HG03097 (cell line): Measurements from ENCODE around the gene HNRNPC.
"Not testable (repeated sequence)": the region's sequence is repeated elsewhere in the genome, so short reads cannot be mapped to it uniquely, and the experiment has no call there.

Experiments used
- ATAC-seq: cut with Tn5 transposase; IDR thresholded peaks from one replicate; pipeline ENCODE4 v1.9.1; 2021; ENCODE audit not compliant: unreplicated experiment, low FRiP score

The HNRNPC gene

DNA sequence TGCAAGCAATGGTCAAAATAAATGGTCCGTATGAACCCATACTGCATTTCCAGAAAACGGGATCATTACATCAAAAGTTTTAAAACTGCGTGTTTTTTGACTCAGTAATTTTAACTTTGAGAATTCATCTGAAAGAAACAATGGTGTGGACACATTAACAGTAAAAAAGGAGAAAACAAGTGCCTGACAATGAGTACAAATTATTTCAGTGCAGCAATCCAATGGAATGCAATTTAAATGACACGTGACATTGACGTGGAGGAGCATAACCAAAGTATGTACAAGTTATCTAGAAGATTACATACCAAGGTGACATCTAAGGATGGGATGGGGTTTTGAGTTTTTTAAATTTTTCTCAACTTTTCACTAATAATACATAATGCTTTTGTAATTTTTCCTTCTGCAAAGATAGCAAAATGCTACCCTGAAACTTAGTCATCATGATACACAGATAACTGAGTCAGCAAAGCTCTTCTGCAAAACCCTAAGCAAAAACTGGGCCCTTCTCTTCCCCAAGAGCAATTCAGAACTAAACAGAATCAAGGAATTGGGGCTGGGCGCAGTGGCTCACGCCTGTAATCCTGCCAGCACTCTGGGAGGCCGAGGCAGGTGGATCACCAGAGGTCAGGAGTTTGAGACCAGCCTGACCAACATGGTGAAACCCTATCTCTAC, 20.4 kb downstream of the HNRNPC start:
- ATAC-seq = no peak

DNA sequence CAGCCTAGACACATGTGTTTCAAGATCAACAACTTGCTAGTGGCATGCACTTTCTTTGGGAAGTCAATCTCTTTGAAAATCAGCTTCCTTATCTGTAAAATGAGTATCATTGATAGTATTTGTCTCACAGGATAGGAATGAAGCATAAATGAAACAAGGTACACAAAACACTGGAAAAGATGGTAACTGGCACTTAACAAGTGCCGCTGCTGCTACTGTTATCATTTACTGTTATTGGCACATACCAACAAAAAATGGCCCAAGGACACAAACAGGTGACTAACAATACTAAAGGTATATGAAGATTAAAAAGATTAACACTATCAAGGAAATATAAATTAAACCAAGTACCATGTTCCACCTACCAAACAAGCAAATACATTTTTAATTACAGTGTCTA, 20.9 kb downstream of the HNRNPC start:
- no peak for ATAC-seq

DNA sequence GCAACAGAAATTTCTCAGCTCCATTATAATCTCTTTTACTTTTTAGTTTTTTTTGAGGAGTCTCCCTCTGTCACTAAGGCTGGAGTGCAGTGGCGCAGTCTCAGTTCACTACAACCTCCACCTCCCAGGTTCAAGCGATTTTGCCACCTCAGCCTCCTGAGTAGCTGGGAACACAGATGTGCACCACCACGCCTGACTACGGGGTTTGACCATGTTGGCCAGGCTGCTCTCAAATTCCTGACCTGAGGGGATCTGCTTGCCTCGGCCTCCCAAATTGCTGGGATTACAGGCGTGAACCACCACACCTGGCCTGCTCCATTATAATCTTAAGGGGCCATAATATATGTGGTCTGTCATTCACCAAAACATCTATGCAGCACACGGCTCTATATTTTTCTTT, 23.4 kb downstream of the HNRNPC start:
- ATAC-seq = no peak

DNA sequence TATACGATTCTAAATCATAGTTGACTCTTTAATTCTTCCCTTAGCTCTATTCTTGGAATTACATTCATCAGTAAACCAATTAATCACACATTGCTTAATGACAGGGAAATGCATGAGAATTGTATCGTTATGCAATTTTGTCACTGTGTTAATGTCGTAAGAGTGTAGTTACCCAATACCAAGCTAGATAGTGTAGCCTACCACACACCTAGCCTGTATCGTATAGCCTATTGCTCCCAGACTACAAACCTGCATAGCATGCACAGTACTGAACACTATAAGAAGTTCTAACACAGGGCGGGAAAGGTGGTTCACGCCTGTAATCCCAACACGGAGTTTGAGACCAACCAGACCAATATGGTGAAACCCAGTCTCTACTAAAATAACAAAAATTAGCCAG, 24.7 kb downstream of the HNRNPC start:
- no peak for ATAC-seq

DNA sequence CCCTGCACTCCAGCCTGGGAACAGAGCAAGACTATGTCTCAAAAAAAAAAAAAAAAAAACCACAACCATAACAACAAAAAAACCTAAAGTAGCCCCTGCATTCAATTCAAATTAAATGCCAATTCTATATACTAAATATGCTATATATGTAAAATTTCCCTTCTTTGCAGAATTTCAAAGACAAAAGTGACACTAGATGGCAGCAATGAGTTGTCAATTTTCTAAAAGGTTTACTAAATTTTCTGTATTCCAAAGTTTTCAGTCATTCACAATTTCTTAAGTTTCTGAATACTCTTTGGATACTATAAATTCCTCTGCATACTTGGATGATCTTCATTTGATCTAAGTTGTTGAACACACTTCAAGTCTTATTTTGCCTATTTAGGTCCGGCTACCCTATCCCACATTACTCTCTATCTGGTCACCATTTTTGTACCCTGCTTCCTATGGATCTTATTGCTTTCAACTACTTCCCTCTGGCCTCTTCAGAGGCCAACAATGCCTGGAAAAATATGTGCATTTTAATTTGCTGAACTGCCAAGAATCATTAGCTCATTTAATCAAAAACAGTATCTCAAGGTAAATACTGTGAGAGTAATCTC, 27.9 kb downstream of the HNRNPC start:
- no peak for ATAC-seq

DNA sequence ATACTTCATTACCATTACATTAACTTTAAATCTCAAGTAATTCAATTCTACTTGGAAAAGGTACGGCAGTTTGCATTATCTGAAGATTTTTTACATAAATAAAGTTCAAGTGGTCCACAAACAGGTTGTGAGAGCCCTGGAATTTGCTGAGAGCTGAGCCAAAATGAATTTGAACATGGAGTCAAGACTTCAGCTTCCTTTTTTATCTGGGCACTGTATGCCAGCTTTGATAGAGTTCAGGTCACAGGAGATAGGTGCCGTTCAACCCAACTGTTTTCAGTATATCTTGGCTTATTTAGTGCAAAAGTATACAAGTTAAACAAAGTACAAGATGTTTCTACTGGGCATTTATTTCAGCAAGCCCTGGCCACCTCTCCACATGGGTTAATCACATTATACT, 28.8 kb downstream of the HNRNPC start:
- ATAC-seq = no peak

DNA sequence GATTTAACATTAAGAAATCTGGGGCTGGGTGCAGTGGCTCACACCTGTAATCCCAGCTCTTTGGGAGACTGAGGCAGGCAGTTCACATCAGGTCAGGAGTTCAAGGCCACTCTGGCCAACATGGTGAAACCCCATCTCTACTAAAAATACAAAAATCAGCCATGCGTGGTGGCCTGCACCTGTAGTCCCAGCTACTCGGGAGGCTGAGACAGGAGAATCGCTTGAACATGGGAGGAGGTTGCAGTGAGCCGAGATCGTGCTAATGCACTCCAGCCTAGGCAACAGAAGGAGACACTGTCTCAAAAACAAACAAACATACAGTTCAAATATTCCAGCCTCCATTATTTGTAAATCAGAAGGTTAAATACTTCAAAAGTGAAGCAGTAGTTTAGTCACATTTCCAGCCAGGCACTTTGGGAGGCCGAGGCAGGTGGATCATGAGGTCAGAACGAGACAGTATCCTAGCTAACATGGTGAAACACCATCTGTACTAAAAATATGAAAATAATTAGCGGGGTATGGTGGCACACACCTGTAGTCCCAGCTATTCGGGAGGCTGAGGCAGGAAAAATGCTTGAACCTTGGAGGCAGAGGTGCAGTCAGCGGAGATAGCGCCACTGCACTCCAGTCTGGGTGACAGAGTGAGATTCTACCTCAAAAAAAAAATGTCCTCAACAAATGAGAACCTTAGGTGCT, 30.3 kb downstream of the HNRNPC start:
- ATAC-seq = no peak

DNA sequence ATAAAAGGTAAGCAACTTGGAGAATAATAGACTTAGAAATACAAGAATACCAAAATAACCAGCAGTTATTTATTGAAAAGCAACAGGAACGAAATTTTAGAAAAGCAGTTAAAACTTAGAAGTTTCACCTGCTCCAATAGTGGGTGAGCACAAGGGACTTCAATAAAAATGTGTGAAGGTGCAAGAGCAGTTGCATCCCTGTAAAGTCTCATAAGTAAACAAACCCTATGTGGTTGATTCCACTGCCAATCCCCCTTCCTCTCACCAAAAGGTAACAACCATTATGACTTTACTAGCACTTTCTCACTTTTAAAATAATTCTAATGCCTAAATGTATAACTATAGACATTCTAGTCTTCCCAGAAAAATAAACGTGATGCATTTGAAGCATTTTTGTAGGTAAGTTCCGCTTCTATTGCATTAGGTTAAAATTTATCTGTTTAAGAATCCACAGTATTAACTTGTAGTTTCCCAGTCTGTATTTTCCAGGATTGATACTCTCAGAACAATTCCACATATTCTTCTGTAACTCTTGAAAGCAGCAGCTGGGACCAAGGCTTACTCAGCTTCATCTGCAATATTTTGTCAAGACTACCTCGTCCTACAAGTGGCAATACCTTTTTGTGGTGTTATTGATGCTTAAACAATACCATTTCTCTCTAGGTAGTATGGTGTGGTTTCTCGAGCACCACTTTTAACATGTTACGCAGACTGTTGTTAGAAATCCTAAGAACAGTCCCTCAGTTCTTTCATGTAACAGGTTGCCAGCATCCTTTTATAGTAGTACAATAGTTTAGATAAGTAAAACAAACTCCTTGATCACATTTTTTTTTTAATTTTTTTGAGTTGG, 32.1 kb downstream of the HNRNPC start:
- ATAC-seq = no peak

DNA sequence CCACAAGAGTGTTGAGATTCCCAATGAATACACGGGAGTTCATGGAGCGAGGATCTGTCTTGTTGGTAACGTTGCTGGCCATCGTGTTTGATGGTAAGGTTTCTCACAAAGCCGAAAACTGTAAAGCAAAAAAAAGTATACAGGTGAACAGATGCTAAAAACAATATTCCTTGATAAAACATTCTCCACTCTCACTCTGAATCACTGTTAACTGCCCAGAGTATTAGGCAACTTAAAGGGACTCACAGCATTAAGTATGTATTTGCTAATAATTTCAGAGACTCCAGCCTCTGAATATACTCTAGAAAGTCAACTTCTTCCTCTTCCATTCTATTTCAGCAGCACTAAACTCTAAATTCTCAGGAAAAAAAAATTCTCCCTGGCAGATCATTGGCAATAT, 35.1 kb downstream of the HNRNPC start:
- no peak for ATAC-seq

DNA sequence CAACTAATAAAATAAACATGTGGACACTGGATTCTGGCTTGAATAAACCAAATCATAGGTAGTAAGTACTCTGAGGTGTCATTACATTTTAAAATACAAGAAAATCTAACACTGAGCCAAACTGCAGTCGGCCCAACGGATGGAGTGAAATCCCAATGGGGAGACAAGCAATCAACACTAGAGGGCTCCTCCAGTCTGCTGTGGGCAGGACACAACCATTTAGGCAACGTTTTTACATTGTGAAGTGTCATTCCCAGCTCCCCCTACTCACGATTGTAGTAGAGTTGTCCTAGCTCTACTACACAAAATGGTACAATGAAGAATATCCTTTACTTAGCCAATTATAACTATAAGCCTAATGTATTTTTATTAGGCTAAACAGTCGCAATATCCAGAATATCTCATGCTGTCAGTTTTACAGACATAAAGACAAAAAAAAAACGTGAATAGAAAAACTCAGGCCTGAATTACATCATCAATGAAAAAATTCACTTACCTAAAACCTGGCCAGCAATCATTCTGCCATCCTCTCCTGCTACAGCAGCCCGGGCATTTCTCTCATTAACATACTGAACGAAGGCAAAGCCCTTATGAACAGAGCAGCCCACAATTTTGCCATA, 35.7 kb downstream of the HNRNPC start:
- no peak for ATAC-seq

DNA sequence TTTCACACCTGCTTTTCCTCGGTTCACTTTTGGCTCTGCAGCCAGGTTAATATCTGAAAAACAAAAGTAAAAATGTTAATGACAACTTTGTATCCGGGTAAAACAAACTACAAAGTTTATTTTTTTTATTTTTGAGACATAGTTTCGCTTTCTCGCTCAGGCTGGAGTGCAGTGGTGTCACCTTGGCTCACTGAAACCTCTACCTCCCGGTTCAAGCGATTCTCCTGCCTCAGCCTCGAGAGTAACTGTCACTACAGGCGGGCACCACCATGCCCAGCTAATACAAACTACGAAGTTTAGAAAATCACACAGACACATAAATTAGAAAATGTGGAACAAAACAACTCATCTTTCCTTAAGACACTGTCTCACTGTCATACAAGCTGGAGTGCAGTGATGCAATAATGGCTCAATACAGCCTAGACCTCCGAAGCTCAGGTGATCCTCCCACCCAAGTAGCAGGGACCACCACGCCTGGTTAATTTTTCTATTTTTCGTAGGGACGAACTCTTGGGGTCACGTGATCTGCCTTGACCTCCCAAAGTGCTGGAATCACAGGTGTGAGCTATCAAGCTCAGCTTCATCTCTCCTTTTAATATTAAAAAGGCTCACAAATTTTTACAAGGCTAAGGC, 38.1 kb downstream of the HNRNPC start:
- no peak for ATAC-seq

DNA sequence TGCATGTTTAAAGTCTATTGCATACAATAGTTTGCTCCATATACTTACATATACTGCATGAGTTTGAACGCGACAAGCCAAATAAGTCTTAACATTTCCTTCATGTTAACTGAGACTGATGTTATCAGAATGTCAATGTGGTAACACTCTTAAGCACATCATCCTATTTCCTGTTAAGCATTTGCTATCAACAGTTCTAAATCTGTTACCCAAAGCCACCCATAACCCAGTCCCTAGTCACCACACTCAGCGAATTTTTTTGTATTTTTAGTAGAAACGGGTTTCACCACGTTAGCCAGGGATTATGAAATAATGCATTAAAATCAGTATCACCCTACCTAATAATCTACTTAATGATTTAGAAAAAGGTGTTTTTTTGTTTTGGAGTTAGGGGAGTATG, 39.4 kb downstream of the HNRNPC start:
- no peak for ATAC-seq

DNA sequence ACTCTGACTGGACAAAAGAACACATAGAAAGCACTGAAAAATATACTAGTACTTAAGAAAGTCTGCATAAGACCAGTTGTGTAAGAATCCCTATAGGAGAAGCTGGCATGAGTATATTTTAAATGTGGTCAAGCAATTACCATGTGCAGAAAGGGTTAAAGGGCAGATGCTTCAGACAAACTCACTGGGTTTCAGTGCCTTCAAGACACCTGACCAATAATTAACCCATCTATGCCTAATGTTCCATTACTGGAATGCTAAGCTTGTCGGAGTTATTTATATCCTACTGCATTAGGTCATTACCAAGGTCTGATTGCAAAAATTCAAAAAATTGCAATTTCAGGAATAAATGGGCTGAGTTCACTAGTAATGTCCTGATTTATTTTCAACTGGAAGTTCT, 41.3 kb downstream of the HNRNPC start:
- no peak for ATAC-seq

DNA sequence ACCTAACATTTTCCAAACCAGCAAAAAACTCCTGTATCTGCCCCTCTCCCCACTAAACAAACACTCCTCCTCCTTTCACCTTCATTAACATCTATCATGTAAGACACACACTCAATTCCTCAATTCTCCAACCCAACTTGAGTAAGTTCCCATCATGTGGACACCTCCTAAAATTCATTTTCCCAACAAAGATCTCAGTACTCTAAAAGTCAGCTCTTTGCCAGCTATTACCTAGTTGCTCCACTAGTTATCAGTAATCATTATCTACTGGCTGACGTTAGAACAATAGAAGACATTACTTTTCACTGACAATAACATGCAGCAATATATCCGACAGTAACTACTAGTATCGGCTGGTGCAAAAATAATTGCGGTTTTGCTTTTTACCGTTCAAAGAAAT, 42.1 kb downstream of the HNRNPC start:
- no peak for ATAC-seq

DNA sequence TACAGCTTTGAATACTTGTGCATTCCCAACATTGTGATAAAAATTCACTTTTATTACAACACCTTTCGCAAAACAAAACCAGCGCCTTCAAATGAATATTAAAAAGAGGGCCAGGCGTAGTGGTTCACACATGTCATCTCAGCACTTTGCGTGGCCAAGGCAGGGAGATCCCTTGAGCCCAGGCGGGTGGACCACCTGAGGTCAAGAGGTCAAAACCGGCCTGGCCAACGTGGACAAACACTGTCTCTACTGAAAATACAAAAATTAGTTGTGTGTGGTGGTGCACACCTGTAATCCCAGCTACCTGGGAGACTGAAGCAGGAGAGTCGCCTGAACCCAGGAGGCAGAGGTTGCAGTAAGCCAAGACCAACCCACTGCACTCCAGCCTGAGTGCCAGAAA, 42.8 kb downstream of the HNRNPC start:
- ATAC-seq = no peak

DNA sequence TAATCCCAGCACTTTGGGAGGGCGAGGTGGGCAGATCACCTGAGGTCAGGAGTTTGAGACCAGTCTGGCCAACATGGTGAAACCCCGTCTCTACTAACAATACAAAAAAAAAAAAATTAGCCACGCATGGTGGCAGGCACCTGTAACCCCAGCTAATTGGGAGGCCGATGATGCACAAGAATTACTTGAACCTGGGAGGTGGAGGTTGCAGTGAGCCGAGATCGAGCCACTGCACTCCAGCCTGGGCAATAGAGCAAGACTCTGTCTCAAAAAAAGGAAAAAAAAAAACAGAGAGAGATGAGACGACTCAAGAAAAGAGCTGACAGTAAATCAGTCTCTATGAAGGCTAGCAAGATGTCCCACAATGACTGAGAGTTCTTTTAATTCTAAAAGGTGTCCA, 44.1 kb downstream of the HNRNPC start:
- ATAC-seq = not testable (repeated sequence)

DNA sequence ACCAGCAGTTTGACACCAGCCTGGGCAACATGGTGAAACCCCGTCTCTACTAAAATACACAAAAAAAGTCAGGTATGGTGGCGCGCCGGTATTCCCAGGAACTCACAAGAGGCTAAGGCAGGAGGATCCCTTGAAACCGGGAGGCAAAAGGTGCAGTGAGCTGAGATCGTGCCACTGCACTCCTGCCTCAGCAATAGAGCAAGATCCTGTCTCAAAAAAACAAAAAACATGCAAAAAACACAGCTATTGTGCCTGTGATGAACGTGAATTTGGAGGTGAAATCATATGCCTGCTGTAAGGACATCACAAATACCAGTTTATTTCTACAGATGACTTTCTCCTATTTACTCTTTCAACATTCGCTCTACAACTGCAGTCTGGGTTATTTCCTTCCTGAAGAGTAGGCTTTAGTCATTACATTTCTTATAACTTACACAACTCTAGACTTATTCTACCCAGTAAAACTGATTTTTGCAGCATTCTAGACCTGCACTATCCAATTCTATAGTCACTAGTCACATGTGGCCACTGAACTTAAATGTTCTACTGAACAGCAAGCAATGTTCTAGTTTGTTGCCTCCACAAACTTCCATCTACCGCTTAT, 48.3 kb downstream of the HNRNPC start:
- ATAC-seq = no peak

DNA sequence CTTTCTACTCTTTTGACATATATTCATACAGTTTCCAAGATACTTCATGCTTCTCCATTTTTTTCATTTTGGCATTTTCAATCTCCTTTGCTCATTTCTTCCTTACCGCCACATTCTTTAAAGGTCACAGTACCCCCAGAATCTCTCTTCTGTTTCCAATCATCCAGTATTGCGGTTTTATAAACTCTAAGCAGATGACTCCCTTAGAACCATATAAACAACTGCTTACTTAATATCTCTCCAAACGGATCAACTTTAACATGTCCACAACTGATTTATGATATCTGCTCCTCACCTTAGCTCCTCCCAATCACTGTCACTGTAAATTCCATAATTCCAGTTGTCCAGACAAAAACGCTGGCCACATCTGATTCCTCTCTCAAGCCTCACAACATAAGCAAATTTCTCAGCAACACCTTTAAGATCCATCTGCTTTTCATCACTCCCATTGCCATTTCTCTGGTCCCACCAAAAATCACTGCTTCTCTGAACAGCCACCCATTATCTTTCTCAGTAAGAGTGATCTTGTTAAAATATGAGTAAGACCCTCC, 49.6 kb downstream of the HNRNPC start:
- ATAC-seq = no peak

DNA sequence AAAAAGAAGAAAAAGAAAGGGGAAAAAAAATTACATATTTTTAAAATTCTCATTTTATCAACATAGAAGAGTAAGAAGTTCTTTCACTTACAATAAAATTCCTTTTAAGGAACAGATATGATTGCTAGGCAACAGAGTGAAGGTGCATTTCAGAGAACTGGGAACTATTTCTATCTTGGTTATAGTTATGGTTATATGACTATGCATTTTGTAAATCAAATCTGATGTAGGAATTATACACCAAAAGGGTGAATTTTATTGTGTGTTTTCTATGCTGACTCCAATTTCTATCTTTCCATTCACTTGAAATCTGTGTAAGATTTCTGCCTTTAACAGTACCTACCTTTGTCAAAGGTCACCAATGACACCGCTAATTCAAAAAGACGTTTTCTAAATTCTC, 50.1 kb downstream of the HNRNPC start:
- ATAC-seq = no peak

DNA sequence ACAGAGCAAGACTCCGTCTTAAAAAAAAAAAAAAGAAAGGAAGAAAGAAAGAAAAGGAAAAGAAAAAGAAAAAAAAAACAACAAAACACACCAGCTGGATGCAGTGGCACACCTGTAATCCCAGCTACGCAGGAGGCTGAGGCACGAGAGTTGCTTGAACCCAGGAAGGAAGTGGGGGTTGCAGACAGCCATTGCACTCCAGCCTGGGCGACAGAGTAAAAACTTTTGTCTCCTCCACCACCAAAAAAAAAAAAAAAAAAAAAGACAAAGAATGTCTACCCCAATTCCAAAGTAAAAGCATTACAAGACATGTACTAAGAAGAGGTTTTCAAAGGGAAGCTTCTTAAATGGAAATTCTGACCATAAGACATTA, 53.4 kb downstream of the HNRNPC start:
- ATAC-seq = no peak
